ENCODE results near the gene DNAH14.
A peak's percentile ranks its signal among the peaks of the same experiment; 100 is the strongest.

DNAH14 gene

DNA sequence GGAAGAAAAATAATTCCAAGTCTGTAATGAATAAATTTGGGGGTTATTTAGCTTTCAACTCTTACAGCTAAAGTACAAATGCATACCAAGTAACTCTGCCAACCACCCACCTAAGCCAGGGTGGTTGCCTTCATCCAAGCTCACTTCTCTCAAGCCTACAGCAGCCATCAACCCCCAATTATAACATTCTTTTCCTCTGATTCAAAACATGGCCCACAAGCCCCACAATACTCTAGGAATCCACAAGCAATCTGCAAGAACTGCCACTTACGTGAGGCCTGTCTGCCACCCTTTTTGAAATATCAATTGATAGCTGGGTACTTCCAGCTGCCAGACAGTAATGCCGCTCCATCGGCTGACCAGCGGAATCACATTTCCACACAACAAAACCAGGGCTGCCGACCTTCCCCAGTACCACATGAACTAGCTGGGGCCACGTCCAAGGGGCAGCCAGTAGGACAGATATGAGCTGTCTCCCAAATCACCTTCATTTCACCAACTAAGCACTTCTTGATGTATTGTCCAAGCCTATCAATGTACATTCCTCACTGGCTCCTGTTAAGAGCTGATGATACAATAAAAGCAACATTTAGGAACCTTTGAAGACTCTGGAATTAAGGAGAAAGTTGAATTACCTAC is 495.2 kb downstream of the DNAH14 start:
- TF ChIP-seq, protein P1, sequence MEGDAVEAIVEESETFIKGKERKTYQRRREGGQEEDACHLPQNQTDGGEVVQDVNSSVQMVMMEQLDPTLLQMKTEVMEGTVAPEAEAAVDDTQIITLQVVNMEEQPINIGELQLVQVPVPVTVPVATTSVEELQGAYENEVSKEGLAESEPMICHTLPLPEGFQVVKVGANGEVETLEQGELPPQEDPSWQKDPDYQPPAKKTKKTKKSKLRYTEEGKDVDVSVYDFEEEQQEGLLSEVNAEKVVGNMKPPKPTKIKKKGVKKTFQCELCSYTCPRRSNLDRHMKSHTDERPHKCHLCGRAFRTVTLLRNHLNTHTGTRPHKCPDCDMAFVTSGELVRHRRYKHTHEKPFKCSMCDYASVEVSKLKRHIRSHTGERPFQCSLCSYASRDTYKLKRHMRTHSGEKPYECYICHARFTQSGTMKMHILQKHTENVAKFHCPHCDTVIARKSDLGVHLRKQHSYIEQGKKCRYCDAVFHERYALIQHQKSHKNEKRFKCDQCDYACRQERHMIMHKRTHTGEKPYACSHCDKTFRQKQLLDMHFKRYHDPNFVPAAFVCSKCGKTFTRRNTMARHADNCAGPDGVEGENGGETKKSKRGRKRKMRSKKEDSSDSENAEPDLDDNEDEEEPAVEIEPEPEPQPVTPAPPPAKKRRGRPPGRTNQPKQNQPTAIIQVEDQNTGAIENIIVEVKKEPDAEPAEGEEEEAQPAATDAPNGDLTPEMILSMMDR (IDR thresholded peaks at IDR 0.05; ENCODE audit: insufficient read depth, low read length, poor library complexity, severe bottlenecking), result no peak
- Histone ChIP-seq H3K4me3 (replicated peaks; ENCODE audit: low read depth, low read length) (no peak overlapping the region), H3K27me3 (replicated peaks; ENCODE audit: control insufficient read depth, insufficient read depth, low read length) (no peaks in the 10 kb centered on the region), H3K36me3 (ENCODE audit: control insufficient read depth, insufficient read depth, low read length) (peaks cover 2% of the 10 kb centered on the region)
- DNase-seq (ENCODE audit: extremely low read depth, insufficient read length), result no peak

GRCh38 chr1:225425201-225425786 is 495.8 kb downstream of the DNAH14 start:
- Histone ChIP-seq H3K27me3 (replicated peaks; ENCODE audit: control insufficient read depth, insufficient read depth, low read length) (no peaks in the 10 kb centered on the region), H3K4me3 (replicated peaks; ENCODE audit: low read depth, low read length) (peak overlapping the region; percentile 21), H3K36me3 (ENCODE audit: control insufficient read depth, insufficient read depth, low read length) (peaks cover 2% of the 10 kb centered on the region)
- DNase-seq (ENCODE audit: extremely low read depth, insufficient read length), result no peak
- TF ChIP-seq, protein P1 (IDR thresholded peaks at IDR 0.05; ENCODE audit: insufficient read depth, low read length, poor library complexity, severe bottlenecking), result no peak

DNA sequence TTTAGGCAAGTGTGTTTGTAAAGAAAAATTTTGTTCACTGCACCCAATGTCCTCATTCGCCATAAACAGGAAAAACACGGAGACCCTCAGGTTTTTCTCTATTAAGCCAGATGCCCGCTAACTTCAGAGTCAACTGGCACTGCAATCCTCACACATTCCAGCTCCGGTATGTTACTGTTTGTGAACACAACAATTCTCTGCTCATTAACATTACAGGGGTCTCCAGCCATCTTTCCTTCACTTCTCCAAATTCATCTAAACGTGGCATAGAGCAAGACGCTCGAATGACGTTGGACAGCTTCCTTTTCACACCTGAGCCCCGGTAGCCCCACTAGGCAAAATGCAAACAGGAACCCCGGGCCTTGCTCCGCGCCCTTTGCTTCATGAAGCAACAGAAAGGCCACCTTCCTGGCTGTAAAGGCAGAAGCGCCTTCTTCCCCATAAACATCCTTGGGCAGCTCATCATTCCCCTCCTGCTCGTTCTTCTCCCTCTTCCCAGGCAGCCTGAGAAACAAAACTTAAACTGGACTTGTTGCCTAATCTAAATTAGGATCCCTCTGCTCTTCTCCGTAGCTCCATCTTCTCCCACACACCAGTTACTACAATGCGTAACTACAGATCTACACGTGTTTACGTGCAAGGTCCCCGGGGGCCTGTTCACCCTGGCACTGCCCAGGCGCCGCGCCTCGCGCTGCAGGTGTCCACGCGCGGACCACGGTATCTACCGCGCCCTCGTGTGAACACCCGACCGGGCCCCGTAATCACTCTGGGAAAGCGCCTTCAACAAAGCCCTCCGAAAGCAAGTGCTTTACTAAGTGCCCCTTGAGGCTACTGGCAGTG is 497.1 kb downstream of the DNAH14 start:
- H3K4me3 ChIP-seq (replicated peaks; ENCODE audit: low read depth, low read length), result peak overlapping the region; percentile 79
- no peaks in the 10 kb centered on the region for H3K27me3 ChIP-seq (replicated peaks; ENCODE audit: control insufficient read depth, insufficient read depth, low read length)
- TF ChIP-seq, protein P1 (IDR thresholded peaks at IDR 0.05; ENCODE audit: insufficient read depth, low read length, poor library complexity, severe bottlenecking), result no peak
- DNase-seq (ENCODE audit: extremely low read depth, insufficient read length), result peak; percentile 55
- H3K36me3 ChIP-seq (ENCODE audit: control insufficient read depth, insufficient read depth, low read length), result peaks cover 2% of the 10 kb centered on the region

DNA sequence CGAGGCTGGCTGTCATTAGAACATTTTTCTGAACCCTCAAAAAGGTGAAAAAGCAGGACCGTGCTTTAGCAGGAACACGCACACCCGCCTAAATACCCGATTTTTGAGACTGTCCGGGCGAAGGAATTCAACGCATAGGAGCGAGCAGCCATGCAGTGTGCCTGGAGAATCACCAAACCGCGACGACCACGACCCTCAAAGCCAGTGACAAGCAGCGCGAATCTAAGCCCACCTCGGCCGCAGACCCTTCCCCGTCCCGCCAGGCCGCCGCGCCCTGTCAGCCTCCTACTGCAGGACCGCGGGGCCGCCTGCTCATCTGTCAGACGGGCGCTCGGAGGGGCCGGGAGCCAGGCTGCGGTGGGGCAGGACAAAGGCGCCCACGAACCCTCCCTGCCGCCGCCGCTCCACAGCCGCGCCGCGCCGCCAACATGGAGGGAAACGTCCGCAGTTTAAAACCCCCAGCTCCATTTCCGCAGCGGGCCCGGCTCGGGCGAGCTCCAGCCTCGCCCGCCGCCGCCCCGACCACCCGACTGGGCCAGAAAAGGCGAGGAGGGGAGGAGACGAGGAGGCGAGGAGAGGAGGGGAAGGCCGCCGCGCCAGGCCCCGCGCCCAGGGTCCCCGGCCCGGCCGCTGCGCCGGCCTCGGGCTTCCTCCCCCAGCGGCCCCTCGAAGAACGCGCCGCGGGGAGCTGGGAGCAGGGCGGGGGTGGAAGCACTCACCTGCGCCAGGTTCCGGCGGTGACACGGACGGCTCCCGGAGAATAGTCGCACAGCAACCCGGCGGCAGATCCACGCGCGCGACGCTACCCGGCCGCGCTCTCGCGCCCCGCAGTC is 498.0 kb downstream of the DNAH14 start, which contains the start of gene LBR:
Gene LBR (minus strand): TSS at position 804 of the 833 bp plus-strand sequence. CDS start 3,963 bp downstream, outside the sequence.
- no peak for DNase-seq (ENCODE audit: extremely low read depth, insufficient read length)
- no peaks in the 10 kb centered on the region for H3K27me3 ChIP-seq (replicated peaks; ENCODE audit: control insufficient read depth, insufficient read depth, low read length)
- TF ChIP-seq, protein P1 (IDR thresholded peaks at IDR 0.05; ENCODE audit: insufficient read depth, low read length, poor library complexity, severe bottlenecking), result no peak
- H3K4me3 ChIP-seq (replicated peaks; ENCODE audit: low read depth, low read length), result peak within 1 kb of the TSS; percentile 83
- H3K36me3 ChIP-seq (ENCODE audit: control insufficient read depth, insufficient read depth, low read length), result peaks cover 2% of the 10 kb centered on the region
